ELF-1 (cell line): Measurements from ENCODE around the gene SH2B2.
"Not testable (repeated sequence)": the region's sequence is repeated elsewhere in the genome, so short reads cannot be mapped to it uniquely, and the experiment has no call there.

ENCODE experiments used
- DNase-seq: peaks from one replicate; pipeline ENCODE4 v3.0.0-alpha.2; 2016; ENCODE audit warnings: low read depth, low spot score

The SH2B2 gene

GRCh38 chr7:102330666-102331460 is 44.2 kb downstream of the SH2B2 start:
- not testable (repeated sequence) for DNase-seq

- not testable (repeated sequence) for DNase-seq
Observed at GRCh38 chr7:102335574-102335973, 48.9 kb downstream of the SH2B2 start.

GRCh38 chr7:102337002-102337401 is 50.3 kb downstream of the SH2B2 start:
- not testable (repeated sequence) for DNase-seq

- not testable (repeated sequence) for DNase-seq
Observed at GRCh38 chr7:102337420-102337819, 50.8 kb downstream of the SH2B2 start.

GRCh38 chr7:102340599-102341368 is 54.1 kb downstream of the SH2B2 start:
- DNase-seq = not testable (repeated sequence)

- not testable (repeated sequence) for DNase-seq
Observed at GRCh38 chr7:102346983-102347382, 60.3 kb downstream of the SH2B2 start.

GRCh38 chr7:102356344-102356743 is 69.7 kb downstream of the SH2B2 start, which contains the start of gene SPDYE6:
Gene SPDYE6, minus strand, starts transcription at chr7:102356444. Its CDS starts 421 bp downstream, at chr7:102356023.
- DNase-seq = not testable (repeated sequence)

GRCh38 chr7:102363549-102364393 is 77.1 kb downstream of the SH2B2 start:
- peak; percentile 99 for DNase-seq

GRCh38 chr7:102364394-102364886 is 77.8 kb downstream of the SH2B2 start:
- DNase-seq = peak; percentile 8

GRCh38 chr7:102365390-102365789 is 78.7 kb downstream of the SH2B2 start:
- DNase-seq = not testable (repeated sequence)

- DNase-seq = not testable (repeated sequence)
Observed at GRCh38 chr7:102370038-102370437, 83.4 kb downstream of the SH2B2 start.
